ENCODE data around the gene MYH13.

MYH13 gene

GRCh38 chr17:10251212-10251948, 121.4 kb downstream of the MYH13 start:
- in situ Hi-C loops (cut with MboI; ENCODE audit: low sequenced_read_pairs, unreplicated experiment): no loop called here
- TF ChIP-seq CTCF (IDR thresholded peaks at IDR 0.05; ENCODE audit: borderline replicate concordance, control extremely low read depth, extremely low read depth, insufficient read depth, missing control alignments): no peak
- DNase-seq (ENCODE audit: low spot score): no peak

Data from GM13976 (cell line).